HepG2 (cell line): ENCODE data around the gene NOS2.
"Not testable (repeated sequence)": the region's sequence is repeated elsewhere in the genome, so short reads cannot be mapped to it uniquely, and the experiment has no call there.

Experiments used
- AHR ChIP-seq: IDR thresholded peaks from 2 replicates; pipeline ENCODE4 v1.6.1; 2018; ENCODE audit warnings: missing genetic modification reagents, missing compliant biosample characterization
- ATF7 ChIP-seq, 2 experiments: fragments of 450-650 bp in 1 of 2; sonication (generic) in 1 of 2; formaldehyde crosslinking in 1 of 2; IDR thresholded peaks; 2 replicates each; pipeline versions ENCODE4 v1.4.0 to v1.6.1; 2016 to 2020; ENCODE audit warnings: antibody characterized with exemption in 1 of 2, mild to moderate bottlenecking in 1 of 2, missing genetic modification reagents in 1 of 2
- CBX1 ChIP-seq: IDR thresholded peaks from one replicate; pipeline ENCODE4 v1.6.1; 2016; ENCODE audit warnings: antibody characterized with exemption, low read depth
- NFE2 ChIP-seq: sonication (generic); formaldehyde crosslinking; IDR thresholded peaks from 2 replicates; pipeline ENCODE4 v1.4.0; 2020; ENCODE audit warnings: missing genetic modification reagents
- NR1H2 ChIP-seq: sonication (generic); formaldehyde crosslinking; IDR thresholded peaks from 2 replicates; pipeline ENCODE4 v1.8.1; 2022; ENCODE audit warnings: low read depth, missing genetic modification reagents, borderline replicate concordance

DNA sequence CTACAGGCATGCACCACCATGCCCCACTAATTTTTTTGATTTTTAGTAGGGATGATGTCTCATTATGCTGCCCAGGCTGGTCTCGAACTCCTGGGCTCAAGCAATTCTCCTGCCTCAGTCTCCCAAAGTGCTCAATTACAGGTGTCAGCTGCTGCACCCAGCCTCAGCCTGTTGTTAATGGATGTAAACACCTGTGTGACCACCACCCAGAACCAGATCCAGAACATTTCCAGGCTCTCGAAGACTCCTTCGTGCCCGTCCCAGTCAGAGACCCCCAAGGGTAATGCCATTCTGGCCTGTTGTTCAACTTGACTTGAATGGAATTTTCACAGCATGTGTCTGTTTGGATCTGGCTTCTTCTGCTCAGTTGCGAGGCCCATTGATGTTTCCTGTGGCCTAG lies 59.8 kb downstream of the NOS2 start:
- not testable (repeated sequence) for TF ChIP-seq AHR; NFE2 (CRISPR knock-in tag); CBX1; ATF7 (IDR thresholded peaks at IDR 0.05); ATF7 (CRISPR knock-in tag; IDR thresholded peaks at IDR 0.05); NR1H2
